ENCODE measurements around the gene EPAS1. TPM values are rescaled to one million over a fixed set of nuclear protein-coding genes. Genes with fewer than 3 reads are reported as not detected.

Gene EPAS1
- total and polyA plus RNA-seq, 2 of the 13 experiments (the other 11 are each of a cell fraction or from before 2014, with no cell fraction given) = 47.1 to 182 TPM

GRCh38 chr2:46394649-46395510 is 97.7 kb downstream of the EPAS1 start (continued):
- TF ChIP-seq ZNF503 (CRISPR knock-in tag; IDR thresholded peaks at IDR 0.05) (peak; percentile 70), ZNF619 (CRISPR knock-in tag; IDR thresholded peaks at IDR 0.05) (no peak), ZNF749 (CRISPR knock-in tag; IDR thresholded peaks at IDR 0.05; ENCODE audit: borderline replicate concordance) (no peak), EHMT2 (IDR thresholded peaks at IDR 0.05; ENCODE audit: borderline replicate concordance, low read depth, low read length) (no peak), PCBP1 (IDR thresholded peaks at IDR 0.05; ENCODE audit: borderline replicate concordance, low read depth, low read length) (no peak), LCORL (IDR thresholded peaks at IDR 0.05) (0 out of 2 replicates have a peak, but pooled peaks have one; percentile 22), LCORL (CRISPR knock-in tag; IDR thresholded peaks at IDR 0.05) (peak; percentile 95), ZNF564 (CRISPR knock-in tag; IDR thresholded peaks at IDR 0.05) (no peak), HOXD1 (CRISPR knock-in tag; IDR thresholded peaks at IDR 0.05) (no peak), ZNF337 (CRISPR knock-in tag; IDR thresholded peaks at IDR 0.05; ENCODE audit: borderline replicate concordance, low read depth) (0 out of 2 replicates have a peak, but pooled peaks have one; percentile 51), ZNF282 (IDR thresholded peaks at IDR 0.05; ENCODE audit: partially characterized antibody) (no peak), HOXA5 (CRISPR knock-in tag; IDR thresholded peaks at IDR 0.05) (no peak), KLF15 (CRISPR knock-in tag; IDR thresholded peaks at IDR 0.05; ENCODE audit: borderline replicate concordance) (no peak), EP300 (IDR thresholded peaks at IDR 0.05; ENCODE audit: low read depth in 2 of 2, low read length in 2 of 2) (peak; percentile 53 to 93; a peak in 3 of 4 replicates), EP300 (CRISPR knock-in tag; IDR thresholded peaks at IDR 0.05; ENCODE audit: borderline replicate concordance) (peak; percentile 65; the same call in 1 of the 2 replicates), FOXM1 (CRISPR knock-in tag; IDR thresholded peaks at IDR 0.05) (no peak), SMARCC2 (IDR thresholded peaks at IDR 0.05) (no peak), SPEN (CRISPR knock-in tag; IDR thresholded peaks at IDR 0.05; ENCODE audit: low read depth) (0 out of 2 replicates have a peak, but pooled peaks have one; percentile 34), ZEB1 (IDR thresholded peaks at IDR 0.05; ENCODE audit: insufficient replicate concordance, low read depth) (peak; percentile 91), ZBTB39 (CRISPR knock-in tag; IDR thresholded peaks at IDR 0.05) (no peak), SIX4 (CRISPR knock-in tag; IDR thresholded peaks at IDR 0.05) (no peak), DR1 (CRISPR knock-in tag; IDR thresholded peaks at IDR 0.05) (no peak), NFE2L2 (IDR thresholded peaks at IDR 0.05; ENCODE audit: low read length) (no peak), PAX8 (CRISPR knock-in tag; IDR thresholded peaks at IDR 0.05; ENCODE audit: borderline replicate concordance) (no peak), ZSCAN12 (CRISPR knock-in tag; IDR thresholded peaks at IDR 0.05) (no peak)
- TF ChIP-seq, protein P1, sequence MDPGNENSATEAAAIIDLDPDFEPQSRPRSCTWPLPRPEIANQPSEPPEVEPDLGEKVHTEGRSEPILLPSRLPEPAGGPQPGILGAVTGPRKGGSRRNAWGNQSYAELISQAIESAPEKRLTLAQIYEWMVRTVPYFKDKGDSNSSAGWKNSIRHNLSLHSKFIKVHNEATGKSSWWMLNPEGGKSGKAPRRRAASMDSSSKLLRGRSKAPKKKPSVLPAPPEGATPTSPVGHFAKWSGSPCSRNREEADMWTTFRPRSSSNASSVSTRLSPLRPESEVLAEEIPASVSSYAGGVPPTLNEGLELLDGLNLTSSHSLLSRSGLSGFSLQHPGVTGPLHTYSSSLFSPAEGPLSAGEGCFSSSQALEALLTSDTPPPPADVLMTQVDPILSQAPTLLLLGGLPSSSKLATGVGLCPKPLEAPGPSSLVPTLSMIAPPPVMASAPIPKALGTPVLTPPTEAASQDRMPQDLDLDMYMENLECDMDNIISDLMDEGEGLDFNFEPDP (CRISPR knock-in tag; conservative IDR thresholded peaks at IDR 0.05) = 0 out of 2 replicates have a peak, but pooled peaks have one; percentile 83
